Stimulated activated memory B cell treated with anti-CD40 and anti-IgM and Interleukin-4, amounts not matched to agents 10 μg/mL and 1 μg/mL and 100 μg/mL, for 72 hours (primary cell): ENCODE data around the gene SUV39H1.

Source experiments
- ATAC-seq: fragments of 150-1000 bp; cut with Tn5 transposase; 2 replicates; pipeline ENCODE4 v1.10.0; 2021
- H3K27ac Mint-ChIP-seq: one replicate; pipeline ENCODE4 v1.8.0; 2022; ENCODE audit warnings: mild to moderate bottlenecking, mixed read lengths
- H3K27me3 Mint-ChIP-seq: one replicate; pipeline ENCODE4 v1.8.0; 2022; ENCODE audit warnings: mixed read lengths
- H3K36me3 Mint-ChIP-seq: one replicate; pipeline ENCODE4 v1.8.0; 2022; ENCODE audit warnings: mixed read lengths
- H3K4me1 Mint-ChIP-seq: one replicate; pipeline ENCODE4 v1.8.0; 2022; ENCODE audit warnings: mixed read lengths
- H3K4me3 Mint-ChIP-seq: one replicate; pipeline ENCODE4 v1.8.0; 2022; ENCODE audit warnings: mild to moderate bottlenecking, moderate library complexity, mixed read lengths
- H3K9me3 Mint-ChIP-seq: one replicate; pipeline ENCODE4 v1.8.0; 2022; ENCODE audit warnings: mixed read lengths

The SUV39H1 gene

DNA sequence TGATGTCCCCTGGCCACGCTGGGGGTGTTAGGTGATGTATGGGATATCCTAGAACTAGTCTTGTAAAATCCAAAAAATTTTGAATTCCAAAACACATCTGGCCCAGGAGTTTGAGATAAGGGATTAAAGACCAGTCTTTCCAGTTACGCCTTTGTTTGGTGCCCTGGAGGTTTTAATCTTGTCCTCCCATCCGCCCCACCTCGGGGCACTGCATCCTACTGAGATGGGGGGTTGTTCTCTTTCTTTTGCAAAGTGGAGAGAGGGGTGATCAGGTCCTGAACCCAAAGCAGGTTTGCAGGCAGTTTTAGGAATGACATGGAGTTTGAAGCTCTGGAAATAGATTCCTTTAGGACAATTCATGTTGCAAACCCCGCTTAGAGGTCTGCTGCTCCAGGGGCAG is 1.8 kb downstream of the SUV39H1 start:
- Mint-ChIP-seq H3K27ac (no peak overlapping the region), H3K4me3 (no peak overlapping the region), H3K36me3 (peaks cover 10% of the 10 kb centered on the region), H3K27me3 (no peaks in the 10 kb centered on the region), H3K9me3 (no peaks in the 10 kb centered on the region), H3K4me1 (peaks cover 16% of the 10 kb centered on the region)
- ATAC-seq = no peak

DNA sequence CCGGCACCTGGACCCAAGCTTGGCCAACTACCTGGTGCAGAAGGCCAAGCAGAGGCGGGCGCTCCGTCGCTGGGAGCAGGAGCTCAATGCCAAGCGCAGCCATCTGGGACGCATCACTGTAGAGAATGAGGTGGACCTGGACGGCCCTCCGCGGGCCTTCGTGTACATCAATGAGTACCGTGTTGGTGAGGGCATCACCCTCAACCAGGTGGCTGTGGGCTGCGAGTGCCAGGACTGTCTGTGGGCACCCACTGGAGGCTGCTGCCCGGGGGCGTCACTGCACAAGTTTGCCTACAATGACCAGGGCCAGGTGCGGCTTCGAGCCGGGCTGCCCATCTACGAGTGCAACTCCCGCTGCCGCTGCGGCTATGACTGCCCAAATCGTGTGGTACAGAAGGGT is 3.7 kb downstream of the SUV39H1 start:
- Mint-ChIP-seq H3K27me3 (no peaks in the 10 kb centered on the region), H3K9me3 (no peaks in the 10 kb centered on the region), H3K36me3 (peaks cover 10% of the 10 kb centered on the region), H3K4me3 (no peak overlapping the region), H3K4me1 (peaks cover 16% of the 10 kb centered on the region), H3K27ac (no peak overlapping the region)
- ATAC-seq = no peak

DNA sequence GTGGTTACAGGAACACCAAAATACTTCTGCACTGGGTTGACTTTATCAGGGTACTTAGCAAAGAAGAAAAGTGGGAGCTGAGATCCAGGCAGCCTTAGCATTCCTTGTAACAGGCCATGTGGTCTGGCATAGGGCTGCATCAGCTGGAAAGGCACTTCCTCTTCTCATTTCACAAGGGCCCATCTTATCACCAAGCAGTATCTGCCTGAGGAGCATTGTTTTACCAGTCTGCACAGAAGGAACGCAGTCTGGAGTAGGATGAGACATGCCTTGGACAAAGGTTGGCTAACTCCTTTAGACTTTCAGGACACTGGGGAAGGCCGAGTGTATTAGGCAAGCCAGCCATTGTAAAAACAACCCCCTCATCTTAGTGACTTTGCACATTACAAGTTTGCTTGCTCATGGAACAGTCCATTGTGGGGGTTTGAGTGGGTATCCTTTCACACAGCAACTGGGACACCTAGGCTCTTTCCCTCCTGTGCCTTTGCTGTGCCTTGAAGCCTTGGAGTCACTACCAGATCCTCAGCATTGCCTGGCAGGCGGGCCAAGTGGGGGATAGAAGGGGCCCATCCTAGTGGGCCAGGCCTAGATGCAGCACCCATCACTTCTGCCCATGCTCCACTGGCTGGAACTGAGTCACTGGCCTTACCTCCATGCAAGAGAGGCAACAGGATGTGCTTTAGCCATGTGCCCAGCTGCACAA is 4.6 kb downstream of the SUV39H1 start:
- no peaks in the 10 kb centered on the region for H3K9me3 Mint-ChIP-seq
- H3K36me3 Mint-ChIP-seq = peaks cover 16% of the 10 kb centered on the region
- no peak overlapping the region for H3K4me3 Mint-ChIP-seq
- ATAC-seq = no peak
- H3K27me3 Mint-ChIP-seq = no peaks in the 10 kb centered on the region
- H3K4me1 Mint-ChIP-seq = peaks cover 8% of the 10 kb centered on the region
- H3K27ac Mint-ChIP-seq = no peak overlapping the region

DNA sequence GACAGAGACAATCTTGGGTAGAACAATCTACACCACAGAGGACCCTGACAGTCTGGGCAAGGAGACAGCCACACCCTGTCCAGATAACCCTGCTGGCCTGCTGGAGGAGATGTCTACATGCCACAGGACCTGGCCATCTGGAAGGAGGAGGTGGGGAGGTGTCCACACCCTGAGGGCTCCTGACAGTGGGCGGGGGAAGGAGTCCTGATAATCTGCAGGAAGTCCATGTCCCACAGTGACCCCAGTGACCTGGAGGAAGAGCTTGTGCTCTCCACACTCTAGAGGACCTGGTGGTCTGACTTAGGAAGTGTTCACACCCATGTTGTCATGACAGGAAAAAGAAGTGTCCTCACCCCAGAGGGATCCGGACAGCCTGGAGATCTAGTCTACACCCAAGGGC is 5.5 kb downstream of the SUV39H1 start:
- Mint-ChIP-seq H3K36me3 (peaks cover 25% of the 10 kb centered on the region), H3K27me3 (no peaks in the 10 kb centered on the region), H3K4me1 (peaks cover 7% of the 10 kb centered on the region), H3K27ac (no peak overlapping the region), H3K9me3 (no peaks in the 10 kb centered on the region), H3K4me3 (no peak overlapping the region)
- ATAC-seq = no peak

DNA sequence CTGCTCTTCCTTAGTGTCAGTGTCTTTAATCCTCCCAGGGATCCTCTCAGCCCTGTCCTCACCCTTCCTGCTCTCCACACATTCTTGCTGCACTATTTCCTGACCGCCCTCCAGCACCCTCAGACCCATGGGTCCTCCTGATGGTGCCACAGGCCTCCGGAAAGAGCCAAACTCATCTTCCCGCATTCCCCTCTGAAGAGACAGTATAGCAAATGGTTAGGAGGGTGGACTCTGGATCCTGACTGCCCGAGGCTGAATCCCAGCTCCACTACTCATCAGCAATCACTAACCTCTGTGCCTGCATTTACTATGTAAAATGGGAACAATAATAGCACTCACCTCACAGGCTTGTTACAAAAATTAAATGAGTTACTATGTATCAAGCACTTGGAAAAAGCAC is 6.2 kb downstream of the SUV39H1 start:
- Mint-ChIP-seq H3K4me3 (no peak overlapping the region), H3K27me3 (no peaks in the 10 kb centered on the region), H3K9me3 (no peaks in the 10 kb centered on the region), H3K27ac (no peak overlapping the region), H3K4me1 (peaks cover 3% of the 10 kb centered on the region), H3K36me3 (peaks cover 32% of the 10 kb centered on the region)
- no peak for ATAC-seq

DNA sequence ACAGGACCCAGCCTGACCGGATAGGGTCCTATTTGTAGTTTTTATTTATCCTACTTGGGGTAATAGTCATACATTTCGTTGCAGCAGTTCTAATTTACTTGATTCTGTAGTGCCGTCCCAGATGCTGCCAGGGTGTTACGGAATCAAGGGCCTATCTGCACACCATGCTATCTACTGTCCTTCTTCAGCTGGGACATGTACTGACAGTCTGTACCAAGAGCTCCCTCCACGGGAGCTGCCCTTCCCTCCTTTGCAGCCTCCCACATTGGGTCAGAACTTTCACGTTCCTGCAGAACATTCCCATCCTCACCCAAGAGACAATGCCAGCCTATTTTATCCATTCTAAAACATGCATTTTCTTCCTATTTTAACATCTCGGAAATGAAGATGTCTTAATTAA is 6.7 kb downstream of the SUV39H1 start:
- H3K4me1 Mint-ChIP-seq = peaks cover 8% of the 10 kb centered on the region
- H3K27ac Mint-ChIP-seq = no peak overlapping the region
- no peaks in the 10 kb centered on the region for H3K27me3 Mint-ChIP-seq
- H3K9me3 Mint-ChIP-seq = no peaks in the 10 kb centered on the region
- H3K4me3 Mint-ChIP-seq = no peak overlapping the region
- ATAC-seq = no peak
- peaks cover 32% of the 10 kb centered on the region for H3K36me3 Mint-ChIP-seq

DNA sequence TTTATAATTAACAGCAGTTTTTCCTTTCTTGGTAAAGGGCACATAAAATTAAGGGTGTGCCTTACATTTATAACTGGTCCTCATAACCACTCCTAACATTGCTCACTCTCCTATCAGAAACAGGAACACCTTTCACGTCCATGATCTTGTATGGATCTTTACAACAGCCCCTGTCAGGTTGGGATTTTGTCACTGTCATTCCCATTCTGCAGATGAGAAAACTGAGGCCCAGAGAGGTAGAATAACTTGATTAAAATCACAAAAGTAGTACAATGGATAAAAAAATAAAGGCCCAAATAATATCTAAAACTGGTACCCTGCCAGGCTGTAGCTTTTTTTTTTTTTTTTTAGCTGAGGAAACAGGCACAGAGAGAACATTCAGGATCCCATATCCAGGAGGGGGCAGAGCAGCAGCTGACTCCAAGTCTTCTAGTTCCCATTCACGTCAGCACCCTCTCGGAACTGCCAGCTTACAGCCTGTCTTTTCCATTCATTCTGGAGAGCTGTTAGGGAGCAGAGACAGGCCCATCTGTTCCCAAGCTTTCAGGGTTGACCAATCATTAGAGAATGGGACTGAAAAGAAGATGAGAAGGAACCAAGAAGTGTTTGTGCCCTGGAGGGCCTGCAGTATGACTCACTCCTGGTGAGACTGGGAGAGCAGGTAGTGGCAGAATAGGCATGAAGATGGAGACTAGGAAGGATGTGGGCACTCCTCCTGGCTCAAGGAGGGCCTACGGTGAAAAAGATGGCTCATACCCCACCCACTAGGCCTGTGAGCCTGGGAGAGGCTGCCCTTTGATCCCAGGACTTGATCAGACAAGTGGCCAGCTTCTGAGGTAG is 7.3 kb downstream of the SUV39H1 start:
- Mint-ChIP-seq H3K36me3 (peaks cover 32% of the 10 kb centered on the region), H3K4me1 (peaks cover 10% of the 10 kb centered on the region), H3K9me3 (no peaks in the 10 kb centered on the region), H3K27me3 (no peaks in the 10 kb centered on the region), H3K4me3 (no peak overlapping the region), H3K27ac (no peak overlapping the region)
- ATAC-seq = no peak

DNA sequence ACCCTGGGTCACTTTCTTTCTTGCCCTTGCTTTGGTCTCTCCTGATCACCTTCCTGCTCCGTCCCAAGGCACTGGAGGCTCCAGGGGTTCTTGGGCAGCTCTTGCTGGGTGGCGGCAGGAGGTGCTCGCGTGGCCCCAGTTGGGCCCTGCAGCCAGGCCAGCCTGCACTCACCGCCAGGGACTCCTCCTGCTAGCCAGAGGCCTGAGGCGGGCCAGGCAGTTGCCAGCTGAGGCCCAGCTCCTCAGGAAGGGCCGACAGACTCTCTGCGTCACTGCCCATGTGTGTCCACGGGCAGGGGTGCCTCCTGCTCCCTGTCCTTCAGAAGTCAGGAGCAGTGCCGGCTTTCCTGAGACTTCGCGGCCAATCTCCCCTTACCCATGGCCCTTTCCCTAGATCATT is 9.3 kb downstream of the SUV39H1 start:
- no peak overlapping the region for H3K27ac Mint-ChIP-seq
- H3K36me3 Mint-ChIP-seq = peaks cover 26% of the 10 kb centered on the region
- no peak for ATAC-seq
- peaks cover 10% of the 10 kb centered on the region for H3K4me1 Mint-ChIP-seq
- H3K27me3 Mint-ChIP-seq = no peaks in the 10 kb centered on the region
- H3K4me3 Mint-ChIP-seq = no peak overlapping the region
- H3K9me3 Mint-ChIP-seq = no peaks in the 10 kb centered on the region

DNA sequence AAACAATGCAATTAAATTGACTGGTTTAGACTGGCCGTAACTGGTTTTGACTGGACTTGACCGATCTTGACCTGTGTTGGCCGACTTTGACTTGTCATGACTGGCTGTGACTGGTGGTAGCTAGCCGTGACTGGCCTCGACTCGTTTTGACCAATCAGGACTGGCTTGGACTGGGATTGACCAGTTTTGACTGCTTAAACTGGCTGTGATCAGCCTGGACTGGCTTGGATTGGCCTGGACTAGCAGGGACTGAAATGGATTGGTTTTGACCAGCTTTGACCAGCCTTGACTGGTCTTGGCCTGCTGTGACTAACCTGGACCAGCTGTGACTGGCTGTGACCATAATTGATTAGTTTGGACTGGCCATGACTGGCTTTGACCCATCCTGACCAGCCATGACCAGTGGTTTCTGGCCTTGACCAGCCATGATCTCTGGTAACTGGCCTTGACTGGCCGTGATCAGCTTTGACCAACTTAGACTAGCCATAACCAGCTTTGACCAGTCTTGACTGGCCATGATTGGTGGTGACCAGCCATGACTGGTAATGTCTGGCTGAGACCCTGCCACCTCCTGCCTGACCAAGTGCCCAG is 13.1 kb downstream of the SUV39H1 start:
- no peaks in the 10 kb centered on the region for H3K9me3 Mint-ChIP-seq
- ATAC-seq = no peak
- H3K4me1 Mint-ChIP-seq = peaks cover 10% of the 10 kb centered on the region
- no peaks in the 10 kb centered on the region for H3K27me3 Mint-ChIP-seq
- no peak overlapping the region for H3K4me3 Mint-ChIP-seq
- H3K36me3 Mint-ChIP-seq = peaks cover 22% of the 10 kb centered on the region
- no peak overlapping the region for H3K27ac Mint-ChIP-seq

DNA sequence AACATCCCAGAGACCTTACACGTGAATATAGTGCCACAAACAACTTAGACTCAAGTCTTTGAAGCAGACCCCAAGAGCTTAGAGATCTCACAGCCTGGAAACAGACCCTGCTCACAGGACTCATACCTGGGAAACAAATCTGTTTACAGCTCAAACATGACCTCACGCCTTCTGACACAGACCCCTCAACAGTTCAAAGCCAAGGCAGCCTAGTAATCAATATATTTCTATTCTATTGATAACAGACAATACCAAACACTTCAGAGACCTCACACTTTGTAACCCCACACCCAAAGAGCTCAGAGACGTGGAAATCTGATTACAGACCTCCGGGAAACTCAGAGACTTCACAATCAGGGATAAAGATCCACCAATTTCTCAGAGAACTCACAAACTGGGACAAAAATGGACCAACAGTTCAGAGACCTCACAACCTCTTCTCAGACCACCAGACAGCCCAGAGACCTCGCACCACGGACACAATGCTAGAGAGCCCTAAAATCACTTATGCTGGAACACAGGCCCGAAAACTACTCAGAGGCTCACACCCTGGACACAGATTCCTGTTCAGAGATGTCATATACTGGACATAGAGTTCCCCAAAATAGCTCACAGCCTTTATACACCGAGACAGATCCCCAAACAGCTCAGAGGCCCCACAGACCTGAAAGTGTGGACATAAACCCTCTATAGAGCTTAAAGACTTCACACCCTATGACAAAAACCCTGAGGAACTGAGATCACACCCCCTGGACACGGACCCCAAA is 14.8 kb downstream of the SUV39H1 start:
- Mint-ChIP-seq H3K9me3 (no peaks in the 10 kb centered on the region), H3K4me1 (peaks cover 10% of the 10 kb centered on the region), H3K27me3 (no peaks in the 10 kb centered on the region), H3K36me3 (peaks cover 14% of the 10 kb centered on the region), H3K27ac (no peak overlapping the region), H3K4me3 (no peak overlapping the region)
- ATAC-seq = no peak

DNA sequence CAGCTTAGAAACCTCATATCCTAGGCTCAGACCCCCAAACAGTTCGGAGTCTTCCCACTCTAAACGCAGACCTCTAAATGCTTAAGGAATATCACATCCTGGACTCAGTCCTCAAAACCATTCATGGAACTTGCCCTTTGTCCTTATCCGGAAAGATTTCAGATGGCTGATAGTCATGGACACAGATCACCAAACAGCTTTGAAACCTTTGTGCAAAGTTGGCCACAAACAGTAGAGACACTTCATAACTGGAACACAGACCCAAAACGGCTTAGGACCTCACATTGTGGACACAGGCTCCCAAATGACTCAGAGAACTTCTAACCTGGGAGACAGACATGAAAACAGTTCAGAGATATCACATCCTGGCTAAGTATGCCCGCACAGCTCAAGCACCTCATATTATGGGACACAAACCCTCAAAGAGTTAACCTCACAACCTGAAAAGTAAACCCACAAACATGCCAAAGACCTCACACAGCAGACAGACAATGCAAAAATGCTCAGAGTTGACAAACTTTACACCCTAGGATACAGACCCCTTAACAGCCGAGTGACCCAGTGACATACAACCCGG is 15.5 kb downstream of the SUV39H1 start:
- no peak overlapping the region for H3K27ac Mint-ChIP-seq
- H3K27me3 Mint-ChIP-seq = no peaks in the 10 kb centered on the region
- H3K4me3 Mint-ChIP-seq = no peak overlapping the region
- peaks cover 7% of the 10 kb centered on the region for H3K36me3 Mint-ChIP-seq
- ATAC-seq = no peak
- peaks cover 10% of the 10 kb centered on the region for H3K4me1 Mint-ChIP-seq
- no peaks in the 10 kb centered on the region for H3K9me3 Mint-ChIP-seq

DNA sequence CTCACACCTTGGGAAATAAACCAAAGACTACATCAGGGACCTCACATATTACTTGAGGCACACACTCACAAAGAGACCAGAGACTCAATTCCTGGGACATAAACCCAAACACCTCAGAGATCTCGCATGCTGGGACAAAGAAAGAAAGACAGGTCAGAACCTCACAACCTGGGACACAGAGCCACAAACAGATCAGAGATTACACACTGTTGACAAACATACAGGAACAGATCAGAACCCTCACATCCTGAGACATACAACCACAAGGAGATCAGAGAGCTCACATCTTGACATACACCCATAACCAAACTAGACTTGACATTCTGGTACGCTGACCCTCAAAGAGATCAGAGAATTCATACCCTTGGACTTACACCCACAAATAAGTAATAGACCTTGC is 17.3 kb downstream of the SUV39H1 start:
- Mint-ChIP-seq H3K4me1 (no peaks in the 10 kb centered on the region), H3K36me3 (no peaks in the 10 kb centered on the region), H3K9me3 (no peaks in the 10 kb centered on the region), H3K27me3 (no peaks in the 10 kb centered on the region), H3K27ac (no peak overlapping the region), H3K4me3 (no peak overlapping the region)
- no peak for ATAC-seq

DNA sequence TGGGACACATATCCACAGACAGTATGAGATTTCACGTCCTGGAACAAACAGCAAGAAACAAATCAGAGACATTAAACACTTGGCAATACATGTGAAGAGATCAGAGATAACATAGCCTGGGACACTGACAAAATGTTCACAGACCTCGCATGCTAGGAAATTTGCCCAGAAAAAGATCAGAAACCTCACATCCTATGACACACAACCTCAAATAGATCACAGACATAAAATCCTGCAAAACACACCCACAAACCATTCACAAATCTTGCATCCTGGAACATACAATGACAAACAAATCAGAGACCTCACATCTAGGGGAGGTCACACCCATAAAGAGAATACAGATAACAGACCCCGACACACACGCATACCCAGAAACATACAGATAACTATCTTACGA is 18.0 kb downstream of the SUV39H1 start:
- Mint-ChIP-seq H3K36me3 (no peaks in the 10 kb centered on the region), H3K27me3 (no peaks in the 10 kb centered on the region), H3K4me3 (no peak overlapping the region), H3K9me3 (no peaks in the 10 kb centered on the region), H3K27ac (no peak overlapping the region), H3K4me1 (no peaks in the 10 kb centered on the region)
- ATAC-seq = no peak

DNA sequence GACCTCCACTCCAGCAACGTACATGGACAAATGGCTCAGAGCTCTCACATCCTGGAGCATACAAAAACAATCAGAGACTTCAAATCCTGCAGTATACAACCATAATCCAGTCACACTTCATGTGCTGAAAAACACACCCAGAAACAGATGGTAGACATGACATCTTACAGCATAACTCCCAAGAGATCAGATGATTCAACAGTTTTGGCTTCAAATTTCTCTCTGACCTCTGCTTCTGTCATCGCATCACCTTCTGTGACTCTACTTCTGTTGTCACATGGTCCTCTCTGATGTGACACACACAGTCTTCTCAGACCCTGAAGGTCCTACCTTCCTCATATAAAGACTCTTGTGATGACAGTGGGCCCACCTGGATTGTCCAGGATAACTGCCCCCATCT is 18.5 kb downstream of the SUV39H1 start:
- Mint-ChIP-seq H3K27ac (no peak overlapping the region), H3K9me3 (no peaks in the 10 kb centered on the region), H3K27me3 (no peaks in the 10 kb centered on the region), H3K4me1 (no peaks in the 10 kb centered on the region), H3K4me3 (no peak overlapping the region), H3K36me3 (no peaks in the 10 kb centered on the region)
- ATAC-seq = no peak

DNA sequence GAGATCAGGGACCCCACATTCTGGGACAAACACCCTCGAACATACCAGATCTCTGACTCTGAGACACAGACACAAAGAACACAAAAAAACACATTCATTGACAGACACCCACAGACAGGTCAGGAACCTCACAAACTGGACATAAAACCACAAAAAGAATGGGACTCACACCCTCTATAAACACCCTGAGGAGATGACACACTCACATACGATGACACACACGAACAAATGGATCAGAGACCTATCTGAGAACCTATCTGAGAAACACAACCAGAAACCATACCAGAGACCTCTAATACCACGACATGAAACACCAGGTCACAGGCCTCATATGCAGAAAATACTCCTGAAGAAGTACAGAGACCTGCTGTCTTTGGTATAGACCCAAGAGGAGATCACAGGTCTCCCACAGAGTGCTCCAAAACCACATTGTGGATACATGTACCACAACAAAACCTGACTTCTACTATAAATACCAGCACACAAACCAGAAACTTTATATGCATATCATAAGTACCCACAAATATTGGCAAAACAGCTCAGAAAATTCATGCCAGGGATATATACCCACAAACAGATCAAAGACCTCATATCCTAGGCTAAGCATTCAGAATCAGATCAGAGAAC is 19.5 kb downstream of the SUV39H1 start:
- H3K4me1 Mint-ChIP-seq = no peaks in the 10 kb centered on the region
- H3K4me3 Mint-ChIP-seq = no peak overlapping the region
- H3K27me3 Mint-ChIP-seq = no peaks in the 10 kb centered on the region
- no peaks in the 10 kb centered on the region for H3K36me3 Mint-ChIP-seq
- no peak overlapping the region for H3K27ac Mint-ChIP-seq
- no peaks in the 10 kb centered on the region for H3K9me3 Mint-ChIP-seq
- no peak for ATAC-seq
